GM21447 (cell line): ENCODE data around the gene KDM3A.

ENCODE experiments used
- ATAC-seq: cut with Tn5 transposase; IDR thresholded peaks from one replicate; pipeline ENCODE4 v1.9.1; 2021; ENCODE audit not compliant: unreplicated experiment

Gene KDM3A

GRCh38 chr2:86440631-86441391 is at the start of gene KDM3A:
KDM3A (plus strand) TSS chr2:86441371; CDS start chr2:86442048, 677 bp downstream.
- ATAC-seq, result peak; percentile 87

GRCh38 chr2:86392873-86393518 is 48.2 kb upstream of the KDM3A start:
- no peak for ATAC-seq

GRCh38 chr2:86393521-86394491 is 47.4 kb upstream of the KDM3A start:
- ATAC-seq, result no peak

GRCh38 chr2:86396291-86396785 is 44.8 kb upstream of the KDM3A start:
- no peak for ATAC-seq

GRCh38 chr2:86397986-86398385 is 43.2 kb upstream of the KDM3A start:
- no peak for ATAC-seq

- ATAC-seq, result no peak
Measured at GRCh38 chr2:86398500-86399474, 42.4 kb upstream of the KDM3A start.

GRCh38 chr2:86400321-86400720 is 40.9 kb upstream of the KDM3A start:
- no peak for ATAC-seq

- ATAC-seq, result no peak
Measured at GRCh38 chr2:86410581-86410980, 30.6 kb upstream of the KDM3A start.

- no peak for ATAC-seq
Measured at GRCh38 chr2:86411396-86411795, 29.8 kb upstream of the KDM3A start.

- ATAC-seq, result no peak
Measured at GRCh38 chr2:86412007-86412406, 29.2 kb upstream of the KDM3A start.

- no peak for ATAC-seq
Measured at GRCh38 chr2:86413296-86414094, 27.7 kb upstream of the KDM3A start.

- ATAC-seq, result no peak
Measured at GRCh38 chr2:86414996-86415395, 26.2 kb upstream of the KDM3A start.

GRCh38 chr2:86416146-86416545 is 25.0 kb upstream of the KDM3A start:
- no peak for ATAC-seq

- ATAC-seq, result no peak
Measured at GRCh38 chr2:86417961-86418360, 23.2 kb upstream of the KDM3A start.

- ATAC-seq, result no peak
Measured at GRCh38 chr2:86420913-86421312, 20.3 kb upstream of the KDM3A start.

- no peak for ATAC-seq
Measured at GRCh38 chr2:86426271-86426670, 14.9 kb upstream of the KDM3A start.

- no peak for ATAC-seq
Measured at GRCh38 chr2:86429335-86429734, 11.8 kb upstream of the KDM3A start.

- ATAC-seq, result no peak
Measured at GRCh38 chr2:86430368-86430767, 10.8 kb upstream of the KDM3A start.

GRCh38 chr2:86433137-86433536 is 8.0 kb upstream of the KDM3A start:
- no peak for ATAC-seq
